ENCODE measurements around the gene GABRG1.

The GABRG1 gene

DNA sequence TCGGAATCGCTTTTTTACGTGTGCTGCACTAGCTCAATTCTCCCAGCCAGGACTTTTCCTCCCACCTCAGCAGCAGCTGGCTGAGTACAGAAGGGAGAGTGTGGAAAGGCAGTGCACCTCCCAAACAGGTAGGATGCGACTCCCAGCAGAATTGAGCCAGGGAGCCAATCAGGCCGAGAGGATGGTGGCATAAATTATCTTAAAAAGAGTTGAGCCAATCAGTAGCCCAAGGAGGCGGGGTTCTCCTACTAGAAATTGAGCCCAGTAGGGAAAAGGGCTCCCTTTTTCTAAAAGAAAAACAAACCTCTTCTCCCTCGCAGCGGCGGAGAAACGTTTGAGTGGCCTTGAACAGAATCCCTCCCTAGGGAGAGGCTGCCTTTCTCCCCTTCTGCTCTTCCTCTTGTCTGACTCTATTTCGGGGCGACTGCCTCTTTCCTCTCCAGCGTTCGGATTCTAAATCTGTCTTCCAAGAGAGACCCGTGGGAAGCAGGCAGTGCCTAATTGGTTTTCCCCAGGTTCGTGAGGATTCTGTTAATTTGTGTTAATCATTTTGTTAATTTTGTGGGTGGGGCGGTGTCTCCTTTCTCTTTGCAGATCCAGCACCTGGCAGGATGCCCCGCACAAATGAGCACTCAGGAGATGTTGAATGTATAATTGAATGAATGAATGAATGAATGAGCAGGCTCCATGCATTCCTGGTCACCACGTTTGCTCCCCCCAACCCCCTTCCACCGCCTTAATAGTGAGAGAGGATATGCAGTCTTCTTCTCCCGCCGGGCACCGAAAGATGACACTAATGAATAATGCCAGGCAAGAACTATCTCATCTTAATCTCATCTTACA is at the start of gene GABRG1:
Gene GABRG1, minus strand, starts transcription at position 142 of the 843 bp plus-strand sequence. Its CDS starts 141 bp downstream, at position 1.
- DNase-seq (ENCODE audit: low read depth in 3 of 3, low spot score in 1 of 3): no peak

DNA sequence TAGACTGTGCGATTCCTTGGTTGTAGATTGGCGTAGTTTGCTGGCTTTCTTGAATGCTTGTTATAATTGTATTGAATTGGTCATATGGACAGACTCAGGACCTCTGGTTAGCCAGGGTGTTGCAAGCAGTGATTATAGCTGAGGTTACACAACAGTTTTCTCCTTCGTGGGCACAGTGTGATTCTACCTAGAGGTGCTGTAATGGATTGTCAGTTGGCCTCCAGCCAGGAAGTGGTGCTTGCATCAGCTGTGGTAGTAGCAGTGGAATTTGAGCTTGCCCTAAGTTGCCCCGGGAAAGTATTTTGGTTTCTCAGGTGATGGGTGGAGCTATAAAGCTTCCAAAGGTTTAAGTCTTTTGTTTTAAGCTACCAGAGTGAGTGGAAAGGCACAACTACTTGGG is 23.1 kb upstream of the GABRG1 start:
- no peak for DNase-seq (ENCODE audit: low read depth in 3 of 3, low spot score in 1 of 3)

DNA sequence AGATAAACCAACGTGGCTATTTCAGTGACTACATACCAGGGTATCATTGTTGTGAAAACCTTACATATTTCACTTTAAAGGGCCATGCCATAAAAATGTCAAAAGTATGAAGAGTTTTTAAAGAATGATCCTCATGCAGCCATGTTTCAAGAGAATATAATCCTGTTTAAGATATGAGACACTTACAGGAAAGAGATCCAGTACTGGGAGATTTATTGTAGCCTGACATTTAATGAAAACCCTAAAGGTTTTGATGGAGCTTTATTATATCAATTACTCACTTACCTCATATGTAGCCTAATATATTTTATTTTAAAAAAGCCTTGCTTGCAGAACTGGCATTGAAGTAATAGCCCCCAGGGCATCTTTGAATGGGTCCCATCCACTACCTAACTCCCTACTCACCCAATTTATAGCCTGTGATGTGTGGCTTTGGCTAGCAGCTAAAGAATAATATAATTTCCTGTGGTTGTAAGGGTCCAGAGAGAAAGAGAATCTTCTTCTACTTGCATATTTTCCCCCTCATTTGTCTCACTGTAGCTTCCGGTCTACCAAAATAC is 7.7 kb upstream of the GABRG1 start:
- no peak for DNase-seq (ENCODE audit: low read depth in 3 of 3, low spot score in 1 of 3)

DNA sequence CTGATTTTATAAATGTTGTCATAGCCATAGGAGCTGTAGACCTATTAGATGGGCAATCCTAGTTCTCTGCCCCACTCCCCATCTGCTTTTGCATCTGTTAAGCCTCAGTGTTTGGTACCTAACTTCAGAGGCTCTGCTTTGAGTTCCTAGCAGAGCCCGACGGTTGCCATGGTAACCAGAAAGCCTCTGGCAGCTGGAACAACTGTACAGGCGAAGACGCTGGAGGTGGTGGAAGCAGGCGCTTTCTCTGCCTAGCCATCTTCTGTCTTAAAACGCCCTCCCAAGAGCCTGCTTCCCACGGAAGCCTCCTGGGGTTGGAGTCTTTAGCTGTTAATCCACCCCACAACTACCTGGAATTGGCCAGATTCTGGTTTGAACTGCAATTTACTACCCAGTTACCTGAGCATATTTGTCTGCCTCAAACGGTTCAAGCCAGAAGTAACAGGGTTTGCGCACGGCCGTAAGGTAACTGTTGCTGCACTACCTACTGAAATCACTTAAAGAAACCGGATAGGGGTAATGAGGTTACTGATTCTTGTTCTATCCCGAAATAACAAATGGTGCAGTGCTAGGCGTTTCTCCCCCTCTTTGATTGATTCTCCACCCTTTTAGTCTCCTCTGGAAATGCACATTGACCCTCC is 1.0 kb upstream of the GABRG1 start:
- no peak for DNase-seq (ENCODE audit: low read depth in 3 of 3, low spot score in 1 of 3)

DNA sequence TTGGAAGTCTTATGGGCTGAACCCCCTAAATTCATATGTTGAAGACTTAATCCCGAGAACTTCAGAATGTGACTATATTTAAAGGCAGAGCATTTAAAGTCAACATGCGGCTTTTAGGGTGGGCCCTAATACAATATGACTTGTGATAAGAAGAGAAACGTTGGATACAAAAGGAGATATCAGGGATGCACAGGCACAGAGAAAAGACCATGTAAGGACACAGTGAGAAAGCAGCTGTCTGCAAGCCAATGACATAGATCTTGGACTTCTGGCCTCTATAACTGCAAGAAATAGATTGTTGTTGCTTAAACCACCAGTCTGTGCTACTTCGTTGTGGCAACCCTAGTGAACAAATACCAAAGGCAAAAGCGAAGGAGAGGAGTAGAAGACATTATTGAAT is 42.2 kb downstream of the GABRG1 start:
- no peak for DNase-seq (ENCODE audit: low read depth in 3 of 3, low spot score in 1 of 3)

DNA sequence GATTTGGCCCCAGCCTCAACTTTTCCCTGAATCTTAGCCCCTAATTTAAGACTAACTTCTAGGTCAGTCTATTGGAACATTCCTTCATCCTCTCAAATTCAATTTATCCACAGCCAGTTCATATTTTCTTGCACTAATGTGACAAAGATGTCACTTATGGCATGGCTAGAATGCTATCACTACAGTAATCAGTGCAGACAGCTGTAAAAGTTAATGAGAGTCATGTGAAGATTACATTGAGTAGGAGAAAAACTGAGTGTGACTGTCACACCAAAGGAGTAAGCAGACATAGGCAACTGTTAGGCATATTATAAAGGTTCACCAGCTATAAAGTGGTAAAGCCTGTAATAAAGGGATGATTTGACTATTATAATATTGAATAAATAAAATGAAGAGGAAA is 42.6 kb downstream of the GABRG1 start:
- no peak for DNase-seq (ENCODE audit: low read depth in 3 of 3, low spot score in 1 of 3)

DNA sequence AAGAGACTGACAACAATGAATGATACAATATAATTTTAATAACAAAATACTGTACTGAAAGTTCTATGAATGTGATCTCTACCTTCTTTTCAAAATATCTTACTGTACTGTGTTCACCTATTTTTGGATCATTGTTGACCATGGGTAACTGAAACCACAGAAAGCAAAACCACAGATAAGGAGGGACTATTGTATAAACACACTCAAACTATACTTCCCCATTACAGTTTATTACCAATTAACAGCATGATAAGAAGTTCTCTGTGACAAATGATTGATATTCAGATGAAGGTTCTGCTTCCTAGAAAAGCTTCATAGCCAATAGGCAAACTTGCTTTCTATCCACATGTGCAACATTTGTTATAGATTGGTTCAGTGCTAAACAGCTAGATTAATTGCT is 50.1 kb downstream of the GABRG1 start:
- DNase-seq (ENCODE audit: low read depth in 3 of 3, low spot score in 1 of 3): no peak

DNA sequence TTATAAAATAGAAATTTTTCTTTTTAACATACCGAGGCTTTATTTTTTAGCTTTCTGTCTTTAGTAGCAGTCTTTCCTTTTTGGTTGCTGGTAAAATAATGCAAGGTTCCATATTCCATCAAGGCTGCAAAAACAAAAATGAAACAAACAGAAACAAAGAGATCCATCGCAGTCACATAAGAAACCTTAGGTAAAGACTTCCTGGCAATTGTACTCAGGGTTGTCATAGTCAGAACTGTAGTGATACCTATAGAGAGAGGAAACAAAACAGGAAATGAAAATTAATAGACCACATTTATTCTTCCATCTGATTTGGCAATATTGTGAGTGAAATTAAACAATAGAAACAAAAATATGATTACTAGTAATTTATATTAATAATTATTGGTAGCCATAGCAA is 72.5 kb downstream of the GABRG1 start:
- no peak for DNase-seq (ENCODE audit: low read depth in 3 of 3, low spot score in 1 of 3)

DNA sequence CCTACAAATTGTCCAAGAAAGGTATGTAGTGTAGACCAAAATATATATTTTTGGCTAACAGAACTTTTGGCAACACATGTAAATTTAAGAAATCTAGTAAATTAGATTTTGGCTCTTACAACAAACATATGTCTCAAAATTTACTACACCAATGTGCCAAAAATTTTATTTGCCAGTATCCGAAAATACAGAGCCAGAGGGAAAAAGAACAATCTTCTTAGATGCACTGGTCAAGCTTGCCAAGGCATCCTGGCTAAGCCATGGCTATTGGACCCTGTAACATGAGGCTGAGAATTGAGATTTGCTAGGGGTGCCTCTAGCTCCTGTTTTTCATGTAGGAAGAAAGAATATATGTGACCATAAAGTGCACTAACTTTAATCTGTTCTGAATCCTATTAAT is 91.8 kb downstream of the GABRG1 start:
- no peak for DNase-seq (ENCODE audit: low read depth in 3 of 3, low spot score in 1 of 3)

DNA sequence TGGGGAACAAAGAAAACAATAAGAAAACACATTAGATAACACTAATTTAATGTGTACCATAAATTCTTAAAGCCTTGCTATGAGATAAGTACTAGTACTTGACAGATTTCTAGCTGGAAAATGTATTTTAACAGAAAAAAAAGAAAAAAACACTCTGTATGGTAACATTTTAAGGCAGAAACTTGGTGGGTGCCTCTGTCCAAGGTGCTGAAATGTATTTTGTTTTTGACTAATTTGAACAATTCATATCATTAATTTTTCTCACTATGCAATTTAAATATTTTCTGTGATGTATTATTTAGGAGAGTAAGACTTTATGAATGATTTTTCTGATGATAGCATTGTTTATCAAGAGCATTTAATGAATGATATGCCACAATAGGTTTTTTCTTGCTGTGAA is 107.5 kb downstream of the GABRG1 start:
- no peak for DNase-seq (ENCODE audit: low read depth in 3 of 3, low spot score in 1 of 3)

DNA sequence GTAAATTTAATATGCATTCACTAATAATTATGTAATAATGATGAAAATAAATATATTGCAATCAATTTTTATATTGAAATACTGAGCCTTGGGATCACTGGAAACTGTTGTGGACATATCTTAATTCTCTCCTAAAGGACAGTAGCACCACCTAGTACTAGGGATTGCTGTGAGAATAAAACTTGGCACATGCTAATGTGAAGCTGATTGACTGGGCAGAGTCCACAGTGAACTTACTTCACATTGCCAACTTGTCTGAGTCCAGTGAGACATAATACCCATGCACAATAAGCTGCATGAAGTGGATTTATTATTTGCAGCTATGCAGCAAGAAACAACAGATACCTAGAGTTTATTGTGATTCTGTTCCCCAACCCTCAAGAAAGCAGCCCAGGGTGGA is 131.1 kb downstream of the GABRG1 start:
- no peak for DNase-seq (ENCODE audit: low read depth in 3 of 3, low spot score in 1 of 3)

DNA sequence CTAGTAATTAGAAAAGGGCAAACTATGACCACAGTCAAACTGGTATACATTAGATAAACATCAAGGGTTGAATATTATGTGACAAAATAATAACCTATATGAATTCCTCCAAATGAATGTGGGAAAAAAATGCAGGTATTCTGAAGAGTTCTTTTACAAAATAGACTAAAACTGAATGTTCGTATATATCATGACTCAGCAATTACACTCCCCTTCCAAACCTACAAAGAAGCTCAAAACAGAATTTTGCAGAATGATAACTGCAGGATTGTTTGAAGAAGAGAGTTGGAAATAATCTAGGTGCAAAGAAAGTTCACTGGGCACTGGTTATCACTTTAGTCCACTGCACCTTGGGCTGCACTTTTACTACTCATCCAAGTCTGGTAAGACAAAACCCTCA is 134.1 kb downstream of the GABRG1 start:
- DNase-seq (ENCODE audit: low read depth in 3 of 3, low spot score in 1 of 3): no peak

DNA sequence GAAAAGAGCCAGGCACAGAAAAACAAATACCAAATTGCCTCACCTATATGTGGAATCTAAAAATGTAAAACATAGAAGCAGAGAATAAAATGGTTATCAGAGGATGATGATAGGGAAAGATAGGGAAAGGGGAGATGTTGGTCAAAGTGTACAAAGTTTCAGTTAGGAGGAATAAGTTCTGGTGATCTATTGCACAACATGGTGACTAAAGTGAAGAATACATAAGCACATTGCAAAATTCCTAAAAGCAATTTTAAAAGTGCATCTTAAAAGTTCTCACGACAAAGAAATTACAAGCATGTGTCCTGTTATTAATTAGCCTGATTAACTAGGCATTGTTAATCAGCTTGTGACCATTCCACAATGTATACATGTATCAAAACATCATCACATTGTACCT is 136.0 kb downstream of the GABRG1 start:
- no peak for DNase-seq (ENCODE audit: low read depth in 3 of 3, low spot score in 1 of 3)
